HepG2 (cell line): ENCODE results near the gene ENDOG. TPM values are rescaled to one million over a fixed set of nuclear protein-coding genes. Genes with fewer than 3 reads are reported as not detected.

Source experiments
- ATAC-seq: fragments of 200-7000 bp; cut with Tn5 transposase; 3 replicates; pipeline ENCODE4 v1.9.1; 2020; ENCODE audit warnings: mild to moderate bottlenecking, moderate library complexity
- BruUV-seq: library from RNA; stranded (reverse); fragments of 400-500 nt; replicated peaks from 2 replicates; lab custom pipeline; 2021; lab: Mats Ljungman, UMichigan
- CTCF ChIA-PET: fragments of 300-600 bp; formaldehyde crosslinking; extraction: SDS; loops from one replicate; lab custom pipeline; 2021; ENCODE audit warnings: low total read pairs, inconsistent platforms, low intra/inter-chr PET ratio; lab: Yijun Ruan, JAX
- POLR2A ChIA-PET: fragments of 350-600 bp; sonication (Branson Sonifier 250); formaldehyde crosslinking; loops from one replicate; lab custom pipeline; 2020; ENCODE audit warnings: antibody characterized with exemption, inconsistent platforms; lab: Yijun Ruan, JAX
- DNase-seq: peaks from one replicate; pipeline ENCODE4 v3.0.0-alpha.2; 2015; ENCODE audit warnings: low spot score
- FAIRE-seq: peaks from 3 replicates; lab custom pipeline; 2011; peaks lifted over from hg19 to GRCh38; lab: Jason Lieb, UNC
- H2AFZ ChIP-seq: one replicate; pipeline ENCODE4 v1.6.1; 2011; ENCODE audit warnings: low read length, inconsistent platforms
- H3K27ac ChIP-seq: fragments of 300-600 bp; 3 replicates; pipeline ENCODE4 v1.8.0; 2011; ENCODE audit warnings: mixed run types, mild to moderate bottlenecking, mixed read lengths, low read length, inconsistent platforms; ENCODE audit not compliant: insufficient read depth; ENCODE audit errors: extremely low read length
- H3K27me3 ChIP-seq, 2 experiments: fragments of 200-600 bp in 1 of 2; 2 replicates in 1 of 2; 3 replicates in 1 of 2; pipeline versions ENCODE4 v1.6.0 to v1.8.0; 2011; ENCODE audit warnings: low read length in 2 of 2, mild to moderate bottlenecking in 2 of 2, moderate library complexity in 2 of 2, inconsistent platforms in 1 of 2; ENCODE audit not compliant: insufficient read depth in 2 of 2, control insufficient read depth in 1 of 2
- H3K36me3 ChIP-seq, 2 experiments: fragments of 200-600 bp in 1 of 2; replicated peaks in 1 of 2; 2 replicates in 1 of 2; 3 replicates in 1 of 2; pipeline versions ENCODE4 v1.5.1 to v1.8.0; 2011; ENCODE audit warnings: low read length in 2 of 2, inconsistent platforms in 1 of 2; ENCODE audit not compliant: insufficient read depth in 2 of 2, control insufficient read depth in 1 of 2
- H3K4me1 ChIP-seq: 2 replicates; pipeline ENCODE4 v1.5.1; 2012; ENCODE audit warnings: low read length, inconsistent platforms; ENCODE audit not compliant: insufficient read depth
- H3K4me2 ChIP-seq: 2 replicates; pipeline ENCODE4 v1.6.0; 2011; ENCODE audit warnings: low read depth, low read length, inconsistent platforms
- H3K4me3 ChIP-seq, 3 experiments: fragments of 200-600 bp in 1 of 3; sonication (generic), shearing (Covaris generic) in 1 of 3; replicated peaks in 1 of 3; 2 replicates each; pipeline ENCODE4 v1.5.1; 2011 to 2016; ENCODE audit warnings: low read length in 3 of 3, inconsistent platforms in 2 of 3, low read depth in 2 of 3, mild to moderate bottlenecking in 2 of 3, control low read depth in 1 of 3, mixed read lengths in 1 of 3; ENCODE audit not compliant: insufficient read depth in 1 of 3
- H3K79me2 ChIP-seq: one replicate; pipeline ENCODE4 v1.6.1; 2011; ENCODE audit warnings: low read length, inconsistent platforms; ENCODE audit not compliant: insufficient read depth
- H3K9ac ChIP-seq: 2 replicates; pipeline ENCODE4 v1.6.0; 2011; ENCODE audit warnings: mild to moderate bottlenecking, low read depth, low read length, inconsistent platforms; ENCODE audit not compliant: insufficient read depth
- H3K9me3 ChIP-seq: 2 replicates; pipeline ENCODE4 v1.5.1; 2012; ENCODE audit warnings: mild to moderate bottlenecking, low read length
- H4K20me1 ChIP-seq: 2 replicates; pipeline ENCODE4 v1.6.0; 2011; ENCODE audit warnings: inconsistent platforms, mild to moderate bottlenecking, low read length, moderate library complexity; ENCODE audit not compliant: insufficient read depth
- AGO2 ChIP-seq: fragments of 200-400 bp; formaldehyde crosslinking; optimal IDR thresholded peaks from 2 replicates; pipeline ENCODE3; 2017; ENCODE audit warnings: mild to moderate bottlenecking, low read depth, low read length, moderate library complexity
- BCL6 ChIP-seq: IDR thresholded peaks from 2 replicates; pipeline ENCODE4 v1.6.1; 2016; ENCODE audit warnings: missing genetic modification reagents, missing compliant biosample characterization
- HDAC2 ChIP-seq: sonication (generic); formaldehyde crosslinking; IDR thresholded peaks from 2 replicates; pipeline ENCODE4 v1.4.0; 2020; ENCODE audit warnings: missing genetic modification reagents
- PCBP2 ChIP-seq: fragments of 200-400 bp; formaldehyde crosslinking; optimal IDR thresholded peaks from 2 replicates; pipeline ENCODE3; 2018; ENCODE audit warnings: low read length, low read depth; ENCODE audit not compliant: poor library complexity, severe bottlenecking
- RBFOX2 ChIP-seq: fragments of 200-400 bp; formaldehyde crosslinking; IDR thresholded peaks from 2 replicates; pipeline ENCODE4 v1.6.1; 2017; ENCODE audit warnings: low read depth, mild to moderate bottlenecking, low read length
- ZSCAN25 ChIP-seq: sonication (generic); formaldehyde crosslinking; IDR thresholded peaks from 2 replicates; pipeline ENCODE4 v1.8.0; 2022; ENCODE audit warnings: mild to moderate bottlenecking, missing genetic modification reagents
- WGBS: methylation state at CpG from one replicate; pipeline ENCODE4 v1.1.6; 2017; ENCODE audit warnings: low lambda C conversion rate; 5-methylcytosine and 5-hydroxymethylcytosine counted together
- in situ Hi-C: cut with HindIII; loops from 2 replicates; pipeline ENCODE4 v1.10.0; 2017; ENCODE audit warnings: low pct_unique_long_range_greater_than_20kb; ENCODE audit not compliant: extremely low pct_ligation_motif_present
- intact Hi-C: fragments of 100-400 bp; cut with micrococcal nuclease; formaldehyde crosslinking; loops from one replicate; pipeline ENCODE4 v1.10.0; 2022; ENCODE audit not compliant: unreplicated experiment
- polyA plus RNA-seq, 8 experiments: library from polyadenylated mRNA; depleted of rRNA in 3 of 8; stranded (reverse) in 7 of 8; unstranded in 1 of 8; fragments of >200 nt; fragmentation: Illumina TruSeq in 4 of 8; extraction: Trizol in 4 of 8; gene quantifications; 2 replicates each; pipeline versions ENCODE4 v1.2.1 to v1.2.3, GENCODE V29; 2011 to 2016; ENCODE audit warnings: low read depth in 4 of 8, missing spikeins in 1 of 8, mixed read lengths in 1 of 8; ENCODE audit not compliant: insufficient read depth in 1 of 8
- total RNA-seq, 5 experiments: library from RNA; depleted of rRNA; stranded (reverse); fragments of >200 nt; fragmentation: Illumina TruSeq; extraction: Trizol; gene quantifications; 2 replicates each; pipeline ENCODE4 v1.2.3, GENCODE V29; 2016; ENCODE audit warnings: low read depth in 1 of 5
- TF ChIP-seq, protein P1 (sequence below): sonication (generic); formaldehyde crosslinking; IDR thresholded peaks from 2 replicates; pipeline ENCODE4 v1.9.0; 2021; ENCODE audit warnings: mild to moderate bottlenecking, missing genetic modification reagents

The ENDOG gene
- total and polyA plus RNA-seq, 2 of the 13 experiments (the other 11 are each of a cell fraction or from before 2014, with no cell fraction given): 26.3 to 28.8 TPM

DNA sequence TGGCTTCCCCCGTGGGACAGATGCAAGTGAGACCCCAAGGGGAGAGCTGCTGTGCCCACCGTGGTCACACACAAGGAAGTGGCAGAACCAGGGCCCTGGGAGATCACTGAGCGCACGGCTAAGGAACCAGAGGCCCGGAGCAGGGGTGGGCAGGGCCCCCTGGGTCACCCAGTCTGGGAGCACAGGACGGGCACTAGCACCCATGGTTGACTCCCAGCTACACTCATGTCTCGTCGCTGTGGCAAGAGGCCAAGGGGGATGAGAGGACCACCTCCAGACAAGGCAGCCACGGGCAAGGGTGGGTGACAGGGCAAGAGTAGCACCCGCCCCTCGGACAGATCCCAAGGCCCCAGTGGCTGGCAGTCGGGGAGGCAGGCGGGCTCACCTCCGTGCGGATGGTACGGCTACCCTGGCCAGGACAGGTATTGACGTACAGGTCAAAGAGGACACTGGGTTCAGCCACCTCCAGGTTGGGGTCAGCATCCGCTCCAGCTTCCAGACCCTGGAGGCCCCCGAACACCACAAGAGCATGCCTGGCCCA, 5.1 kb downstream of the ENDOG start:
- Histone ChIP-seq H3K4me3 (no peak overlapping the region), H3K4me2 (no peak overlapping the region), H3K9me3 (no peaks in the 10 kb centered on the region), H3K27ac (no peak overlapping the region), H2AFZ (no peak overlapping the region), H3K27me3 (no peaks in the 10 kb centered on the region), H3K79me2 (peaks cover 8% of the 10 kb centered on the region), H3K36me3 (peaks cover 22 to 62% of the 10 kb centered on the region in 2 experiments), H4K20me1 (no peaks in the 10 kb centered on the region), H3K9ac (no peak overlapping the region), H3K4me1 (peaks cover 40% of the 10 kb centered on the region)
- CTCF ChIA-PET: no interaction called here
- ATAC-seq: no peak
- no peak for DNase-seq
- FAIRE-seq: no peak
- 99% methylated on average over 14 of the region's 19 CpGs for WGBS
- in situ Hi-C loops: no loop called here
- TF ChIP-seq RBFOX2: peak; percentile 69
- no peak for TF ChIP-seq PCBP2
- intact Hi-C loops: no loop called here
- POLR2A ChIA-PET: no interaction called here
- no TSS peak for BruUV-seq

DNA sequence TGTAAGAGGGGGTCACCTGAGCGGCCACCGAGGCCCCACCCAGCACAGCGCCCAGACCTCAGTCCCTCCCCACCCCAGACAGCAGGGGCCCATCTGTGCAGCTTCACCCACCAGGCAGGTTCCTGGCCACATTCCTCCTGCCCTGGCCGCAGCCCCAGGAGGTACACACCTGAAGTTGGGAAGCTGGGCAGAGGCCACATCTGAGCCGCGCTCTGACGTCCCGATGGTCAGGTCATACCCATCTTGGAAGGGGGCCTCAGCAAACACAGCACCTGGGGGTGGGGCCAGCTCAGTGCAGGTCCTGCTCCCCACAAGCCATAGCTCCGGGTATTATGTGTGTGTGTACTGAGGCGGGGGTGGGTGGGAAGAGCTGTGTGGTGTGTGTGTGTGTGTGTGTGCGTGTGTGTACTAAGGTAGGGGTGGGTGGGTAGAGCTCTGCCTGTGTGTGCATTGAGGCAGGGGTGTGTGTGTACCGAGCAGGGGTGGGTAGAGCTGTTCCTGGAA, 5.7 kb downstream of the ENDOG start:
- no TSS peak for BruUV-seq
- Histone ChIP-seq H4K20me1 (no peaks in the 10 kb centered on the region), H3K36me3 (peaks cover 22 to 62% of the 10 kb centered on the region in 2 experiments), H3K9ac (no peak overlapping the region), H3K4me3 (no peak overlapping the region), H3K79me2 (peaks cover 12% of the 10 kb centered on the region), H3K27me3 (no peaks in the 10 kb centered on the region), H2AFZ (no peak overlapping the region), H3K27ac (no peak overlapping the region), H3K9me3 (no peaks in the 10 kb centered on the region), H3K4me1 (peaks cover 43% of the 10 kb centered on the region), H3K4me2 (no peak overlapping the region)
- ChIA-PET POLR2A (interaction anchor here (0.7 kb wide), 1 partner anchor 14 kb away, joined by 3 read pairs; no protein-coding TSS in a partner anchor), CTCF (no interaction called here)
- WGBS: 87% methylated on average over 2 of the region's 12 CpGs
- ATAC-seq (no peak), FAIRE-seq (no peak), DNase-seq (no peak)
- TF ChIP-seq ZSCAN25 (CRISPR knock-in tag): peak; percentile 97
- TF ChIP-seq RBFOX2: peak; percentile 35; the same call in 1 of the 2 replicates
- peak; percentile 40; the same call in 1 of the 2 replicates for TF ChIP-seq BCL6 (CRISPR knock-in tag)
- TF ChIP-seq, protein P1, sequence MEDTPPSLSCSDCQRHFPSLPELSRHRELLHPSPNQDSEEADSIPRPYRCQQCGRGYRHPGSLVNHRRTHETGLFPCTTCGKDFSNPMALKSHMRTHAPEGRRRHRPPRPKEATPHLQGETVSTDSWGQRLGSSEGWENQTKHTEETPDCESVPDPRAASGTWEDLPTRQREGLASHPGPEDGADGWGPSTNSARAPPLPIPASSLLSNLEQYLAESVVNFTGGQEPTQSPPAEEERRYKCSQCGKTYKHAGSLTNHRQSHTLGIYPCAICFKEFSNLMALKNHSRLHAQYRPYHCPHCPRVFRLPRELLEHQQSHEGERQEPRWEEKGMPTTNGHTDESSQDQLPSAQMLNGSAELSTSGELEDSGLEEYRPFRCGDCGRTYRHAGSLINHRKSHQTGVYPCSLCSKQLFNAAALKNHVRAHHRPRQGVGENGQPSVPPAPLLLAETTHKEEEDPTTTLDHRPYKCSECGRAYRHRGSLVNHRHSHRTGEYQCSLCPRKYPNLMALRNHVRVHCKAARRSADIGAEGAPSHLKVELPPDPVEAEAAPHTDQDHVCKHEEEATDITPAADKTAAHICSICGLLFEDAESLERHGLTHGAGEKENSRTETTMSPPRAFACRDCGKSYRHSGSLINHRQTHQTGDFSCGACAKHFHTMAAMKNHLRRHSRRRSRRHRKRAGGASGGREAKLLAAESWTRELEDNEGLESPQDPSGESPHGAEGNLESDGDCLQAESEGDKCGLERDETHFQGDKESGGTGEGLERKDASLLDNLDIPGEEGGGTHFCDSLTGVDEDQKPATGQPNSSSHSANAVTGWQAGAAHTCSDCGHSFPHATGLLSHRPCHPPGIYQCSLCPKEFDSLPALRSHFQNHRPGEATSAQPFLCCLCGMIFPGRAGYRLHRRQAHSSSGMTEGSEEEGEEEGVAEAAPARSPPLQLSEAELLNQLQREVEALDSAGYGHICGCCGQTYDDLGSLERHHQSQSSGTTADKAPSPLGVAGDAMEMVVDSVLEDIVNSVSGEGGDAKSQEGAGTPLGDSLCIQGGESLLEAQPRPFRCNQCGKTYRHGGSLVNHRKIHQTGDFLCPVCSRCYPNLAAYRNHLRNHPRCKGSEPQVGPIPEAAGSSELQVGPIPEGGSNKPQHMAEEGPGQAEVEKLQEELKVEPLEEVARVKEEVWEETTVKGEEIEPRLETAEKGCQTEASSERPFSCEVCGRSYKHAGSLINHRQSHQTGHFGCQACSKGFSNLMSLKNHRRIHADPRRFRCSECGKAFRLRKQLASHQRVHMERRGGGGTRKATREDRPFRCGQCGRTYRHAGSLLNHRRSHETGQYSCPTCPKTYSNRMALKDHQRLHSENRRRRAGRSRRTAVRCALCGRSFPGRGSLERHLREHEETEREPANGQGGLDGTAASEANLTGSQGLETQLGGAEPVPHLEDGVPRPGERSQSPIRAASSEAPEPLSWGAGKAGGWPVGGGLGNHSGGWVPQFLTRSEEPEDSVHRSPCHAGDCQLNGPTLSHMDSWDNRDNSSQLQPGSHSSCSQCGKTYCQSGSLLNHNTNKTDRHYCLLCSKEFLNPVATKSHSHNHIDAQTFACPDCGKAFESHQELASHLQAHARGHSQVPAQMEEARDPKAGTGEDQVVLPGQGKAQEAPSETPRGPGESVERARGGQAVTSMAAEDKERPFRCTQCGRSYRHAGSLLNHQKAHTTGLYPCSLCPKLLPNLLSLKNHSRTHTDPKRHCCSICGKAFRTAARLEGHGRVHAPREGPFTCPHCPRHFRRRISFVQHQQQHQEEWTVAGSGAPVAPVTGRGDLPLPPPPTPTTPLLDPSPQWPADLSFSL (CRISPR knock-in tag): 0 out of 2 replicates have a peak, but pooled peaks have one; percentile 21
- peak; percentile 66 for TF ChIP-seq AGO2
- no peak for TF ChIP-seq HDAC2 (CRISPR knock-in tag)
- intact Hi-C loops (no loop called here), in situ Hi-C loops (no loop called here)
